K562 (cell line): ENCODE measurements around the gene KRTAP19-8. TPM values are rescaled to one million over a fixed set of nuclear protein-coding genes. Genes with fewer than 3 reads are reported as not detected.

Experiments used
- ATAC-seq: fragments of 200-7000 bp; cut with Tn5 transposase; 3 replicates; pipeline ENCODE4 v1.9.1; 2020; ENCODE audit warnings: moderate library complexity
- BruUV-seq: library from RNA; stranded (reverse); fragments of 400-500 nt; replicated peaks from 2 replicates; lab custom pipeline; 2021; lab: Mats Ljungman, UMichigan
- CTCF ChIA-PET: fragments of 300-600 bp; formaldehyde crosslinking; extraction: SDS; loops from one replicate; lab custom pipeline; 2021; ENCODE audit warnings: low intra/inter-chr PET ratio; lab: Yijun Ruan, JAX
- POLR2A ChIA-PET: fragments of 300-600, 350-650 bp; sonication (Branson Sonifier 250); formaldehyde crosslinking; extraction: SDS; loops from one replicate; lab custom pipeline; 2021; ENCODE audit warnings: antibody characterized with exemption, inconsistent platforms; lab: Yijun Ruan, JAX
- DNase-seq, 4 experiments: peaks; one replicate each; pipeline versions ENCODE4 v3.0.0 to v3.0.0-alpha.2; 2011 to 2018; ENCODE audit warnings: low spot score in 3 of 4, mixed read lengths in 3 of 4; ENCODE audit errors: extremely low read depth in 1 of 4
- FAIRE-seq: peaks from 2 replicates; lab custom pipeline; 2011; peaks lifted over from hg19 to GRCh38; lab: Jason Lieb, UNC
- H2AFZ ChIP-seq: 2 replicates; pipeline ENCODE4 v1.6.0; 2011; ENCODE audit warnings: low read depth, low read length, control low read depth, inconsistent platforms
- H3K27ac ChIP-seq: fragments of 200-600 bp; 3 replicates; pipeline ENCODE4 v1.8.0; 2011; ENCODE audit warnings: low read depth, mild to moderate bottlenecking, control low read depth, inconsistent platforms, low read length, moderate library complexity, mixed read lengths; ENCODE audit errors: extremely low read depth
- H3K27me3 ChIP-seq, 2 experiments: fragments of 300-600 bp in 1 of 2; 2 replicates in 1 of 2; 3 replicates in 1 of 2; pipeline versions ENCODE4 v1.6.0 to v1.8.0; 2011; ENCODE audit warnings: inconsistent platforms in 2 of 2, low read length in 2 of 2, mild to moderate bottlenecking in 1 of 2, mixed read lengths in 1 of 2, moderate library complexity in 1 of 2; ENCODE audit not compliant: control insufficient read depth in 2 of 2, insufficient read depth in 2 of 2
- H3K36me3 ChIP-seq: fragments of 300-600 bp; 3 replicates; pipeline ENCODE4 v1.8.0; 2011; ENCODE audit warnings: mild to moderate bottlenecking, low read length, inconsistent platforms; ENCODE audit not compliant: control insufficient read depth, insufficient read depth
- H3K4me1 ChIP-seq, 2 experiments: fragments of 200-600 bp in 1 of 2; replicated peaks in 1 of 2; 2 replicates in 1 of 2; 3 replicates in 1 of 2; pipeline versions ENCODE4 v1.5.1 to v1.8.0; 2011; ENCODE audit warnings: inconsistent platforms in 2 of 2, low read length in 2 of 2, mild to moderate bottlenecking in 1 of 2, mixed read lengths in 1 of 2, moderate library complexity in 1 of 2; ENCODE audit not compliant: control insufficient read depth in 2 of 2, insufficient read depth in 2 of 2
- H3K4me2 ChIP-seq: 2 replicates; pipeline ENCODE4 v1.6.1; 2011; ENCODE audit warnings: low read length, control low read depth, inconsistent platforms, mixed read lengths; ENCODE audit not compliant: insufficient read depth
- H3K4me3 ChIP-seq: fragments of 200-600 bp; sonication (generic), shearing (Covaris generic); 2 replicates; pipeline ENCODE4 v1.5.1; 2016; ENCODE audit warnings: control low read depth, inconsistent platforms
- H3K79me2 ChIP-seq: fragments of 200-600 bp; 3 replicates; pipeline ENCODE4 v1.8.0; 2011; ENCODE audit warnings: low read length, inconsistent platforms; ENCODE audit not compliant: control insufficient read depth, insufficient read depth
- H3K9ac ChIP-seq, 2 experiments: 2 replicates each; pipeline versions ENCODE4 v1.6.0 to v1.6.1; 2011; ENCODE audit warnings: low read depth in 2 of 2, low read length in 2 of 2, control low read depth in 1 of 2, inconsistent platforms in 1 of 2, mild to moderate bottlenecking in 1 of 2, mixed read lengths in 1 of 2; ENCODE audit not compliant: insufficient read depth in 1 of 2
- H3K9me1 ChIP-seq: one replicate; pipeline ENCODE4 v1.6.0; 2011; ENCODE audit warnings: inconsistent platforms, mild to moderate bottlenecking, low read length, moderate library complexity; ENCODE audit not compliant: control insufficient read depth, insufficient read depth
- H3K9me3 ChIP-seq: replicated peaks from 2 replicates; pipeline ENCODE4 v1.5.1; 2011; ENCODE audit warnings: low read depth, low read length, inconsistent platforms; ENCODE audit not compliant: control insufficient read depth, insufficient read depth
- H4K20me1 ChIP-seq: replicated peaks from 2 replicates; pipeline ENCODE4 v1.6.1; 2011; ENCODE audit warnings: low read length, inconsistent platforms, mixed read lengths; ENCODE audit not compliant: control insufficient read depth, insufficient read depth
- ADNP ChIP-seq: fragments of 200-800 bp; sonication (Bioruptor generic); IDR thresholded peaks from 2 replicates; pipeline ENCODE4 v1.6.1; 2016; ENCODE audit warnings: missing genetic modification characterization, missing compliant biosample characterization
- ARHGAP35 ChIP-seq: fragments of 450-650 bp; IDR thresholded peaks from 2 replicates; pipeline ENCODE4 v1.6.1; 2018; ENCODE audit not compliant: partially characterized antibody
- DDX20 ChIP-seq: fragments of 450-650 bp; IDR thresholded peaks from 2 replicates; pipeline ENCODE4 v1.6.1; 2016; ENCODE audit warnings: missing genetic modification characterization, low read depth, mild to moderate bottlenecking, missing compliant biosample characterization, moderate library complexity
- POLR2B ChIP-seq: fragments of 450-650 bp; IDR thresholded peaks from 2 replicates; pipeline ENCODE4 v1.6.1; 2018; ENCODE audit warnings: low read depth; ENCODE audit not compliant: partially characterized antibody
- PTRF ChIP-seq: fragments of 450-650 bp; IDR thresholded peaks from 2 replicates; pipeline ENCODE4 v1.6.1; 2016; ENCODE audit warnings: mild to moderate bottlenecking, missing genetic modification characterization, missing compliant biosample characterization
- SIN3A ChIP-seq, 2 experiments: fragments of 150-350 bp in 1 of 2; IDR thresholded peaks; 2 replicates each; pipeline ENCODE4 v1.6.1; 2011 to 2016; ENCODE audit warnings: borderline replicate concordance in 2 of 2, low read depth in 2 of 2, low read length in 2 of 2, mild to moderate bottlenecking in 2 of 2, moderate library complexity in 2 of 2; ENCODE audit not compliant: control insufficient read depth in 1 of 2
- SNIP1 ChIP-seq: fragments of 450-650 bp; IDR thresholded peaks from 2 replicates; pipeline ENCODE4 v1.7.1; 2017; ENCODE audit warnings: low read depth, mild to moderate bottlenecking
- SPI1 ChIP-seq: IDR thresholded peaks from 2 replicates; pipeline ENCODE4 v1.6.1; 2011; ENCODE audit warnings: low read depth, low read length, control low read depth, borderline replicate concordance
- SREBF1 ChIP-seq: fragments of 150-350 bp; IDR thresholded peaks from 2 replicates; pipeline ENCODE4 v1.6.1; 2014; ENCODE audit warnings: antibody characterized with exemption, low read depth, low read length, borderline replicate concordance
- TAF1 ChIP-seq: IDR thresholded peaks from 2 replicates; pipeline ENCODE4 v1.6.1; 2011; ENCODE audit warnings: mild to moderate bottlenecking, low read length, moderate library complexity; ENCODE audit not compliant: insufficient read depth, control insufficient read depth, severe bottlenecking; ENCODE audit errors: extremely low read depth
- TCF7 ChIP-seq: sonication (generic); IDR thresholded peaks from 2 replicates; pipeline ENCODE4 v1.6.1; 2016; ENCODE audit warnings: antibody characterized with exemption, borderline replicate concordance
- ZNF12 ChIP-seq: sonication (generic); formaldehyde crosslinking; IDR thresholded peaks from 2 replicates; pipeline ENCODE4 v1.4.0; 2020; ENCODE audit warnings: mild to moderate bottlenecking, missing genetic modification reagents
- ZNF316 ChIP-seq: fragments of 450-650 bp; IDR thresholded peaks from 2 replicates; pipeline ENCODE4 v1.6.1; 2016
- ZNF584 ChIP-seq: fragments of 200-800 bp; sonication (Bioruptor generic); IDR thresholded peaks from 2 replicates; pipeline ENCODE4 v1.6.1; 2016; ENCODE audit warnings: low read depth, mild to moderate bottlenecking, missing genetic modification characterization, missing compliant biosample characterization
- ZNF77 ChIP-seq: fragments of 250-450 bp; sonication (Bioruptor Pico); IDR thresholded peaks from 2 replicates; pipeline ENCODE4 v1.5.0; 2020
- WGBS: fragments of 100-300 bp; shearing (Covaris generic); methylation state at CpG from one replicate; pipeline ENCODE4 v1.1.6; 2016; ENCODE audit warnings: low coverage, mixed read lengths; ENCODE audit not compliant: insufficient coverage; ENCODE audit errors: missing lambda C conversion rate; 5-methylcytosine and 5-hydroxymethylcytosine counted together
- in situ Hi-C: fragments of 300-500 bp; cut with MboI; formaldehyde crosslinking; loops from 4 replicates; pipeline ENCODE4 v1.15.0; 2018; ENCODE audit warnings: inconsistent platforms, mixed read lengths
- intact Hi-C: fragments of 100-400 bp; cut with micrococcal nuclease; formaldehyde crosslinking; loops from 2 replicates; pipeline ENCODE4 v1.14.2; 2022
- polyA plus RNA-seq, 8 experiments: library from polyadenylated mRNA; depleted of rRNA in 4 of 8; stranded (reverse) in 5 of 8; unstranded in 3 of 8; fragments of >200 nt; fragmentation: Nextera tagmentation in 2 of 8; fragmentation: Illumina TruSeq in 1 of 8; extraction: Ambion mirVana in 2 of 8; extraction: Trizol in 1 of 8; gene quantifications; 2 replicates each; pipeline versions ENCODE4 v1.2.1 to v1.2.3, GENCODE V29; 2011 to 2014; ENCODE audit warnings: inconsistent platforms in 1 of 8, missing spikeins in 1 of 8
- total RNA-seq, 7 experiments: library from RNA; depleted of rRNA in 6 of 7; stranded (reverse); fragments of >200 nt in 6 of 7; fragmentation: Illumina TruSeq in 2 of 7; extraction: Trizol in 2 of 7; gene quantifications; 2 replicates each; pipeline versions ENCODE4 v1.2.1 to v1.2.3, GENCODE V29; 2011 to 2021; ENCODE audit warnings: low replicate concordance in 1 of 7
- TF ChIP-seq, protein P1 (sequence below): fragments of 250-450 bp; sonication (Bioruptor Pico); IDR thresholded peaks from 2 replicates; pipeline ENCODE4 v1.8.0; 2022; ENCODE audit warnings: moderate library complexity, mild to moderate bottlenecking, inconsistent platforms
- TF ChIP-seq, protein P2 (sequence below): fragments of 450-650 bp; IDR thresholded peaks from 2 replicates; pipeline ENCODE4 v1.6.1; 2014; ENCODE audit warnings: low read depth, mild to moderate bottlenecking, moderate library complexity, borderline replicate concordance
- TF ChIP-seq, protein P3 (sequence below): fragments of 450-650 bp; formaldehyde crosslinking; IDR thresholded peaks from 2 replicates; pipeline ENCODE4 v1.4.0; 2020; ENCODE audit warnings: mild to moderate bottlenecking, moderate library complexity
- TF ChIP-seq, protein P4 (sequence below): fragments of 450-650 bp; IDR thresholded peaks from one replicate; pipeline ENCODE4 v1.6.1; 2018; ENCODE audit warnings: mild to moderate bottlenecking, moderate library complexity; ENCODE audit not compliant: partially characterized antibody

KRTAP19-8 gene
- total and polyA plus RNA-seq, 9 of the 15 experiments (the other 6 are each of a cell fraction or from before 2014, with no cell fraction given), result not detected

GRCh38 chr21:31003471-31003870, 34.8 kb downstream of the KRTAP19-8 start (continued):
- TF ChIP-seq SREBF1 (no peak), TAF1 (no peak), ARHGAP35 (no peak)

GRCh38 chr21:30997541-30997940, 40.7 kb downstream of the KRTAP19-8 start:
- H3K4me2 ChIP-seq, result no peak overlapping the region
- ChIA-PET CTCF (no interaction called here), POLR2A (no interaction called here)
- no peaks in the 10 kb centered on the region for H3K79me2 ChIP-seq
- WGBS, result 4% methylated on average over 3 of the region's 3 CpGs
- H3K9me1 ChIP-seq, result no peaks in the 10 kb centered on the region
- no peaks in the 10 kb centered on the region; the same call in 1 of the 2 replicates for H3K9me3 ChIP-seq
- H3K9ac ChIP-seq, result no peak overlapping the region
- FAIRE-seq, result no peak
- no peak overlapping the region for H3K4me3 ChIP-seq
- no peak overlapping the region for H3K27ac ChIP-seq
- no peak for DNase-seq
- no peak for ATAC-seq
- no peaks in the 10 kb centered on the region for H3K4me1 ChIP-seq
- H3K27me3 ChIP-seq, result no peaks in the 10 kb centered on the region
- H2AFZ ChIP-seq, result no peak overlapping the region
- H3K36me3 ChIP-seq, result no peaks in the 10 kb centered on the region
- intact Hi-C loops (no loop called here), in situ Hi-C loops (no loop called here)
- no TSS peak for BruUV-seq
- H4K20me1 ChIP-seq, result no peaks in the 10 kb centered on the region
- TF ChIP-seq ADNP (tag) (no peak), ZNF12 (no peak), ZNF316 (no peak), SNIP1 (no peak), SPI1 (no peak), PTRF (tag) (no peak), ZNF584 (no peak), POLR2B (no peak), SIN3A (IDR thresholded peaks at IDR 0.05; ENCODE audit: borderline replicate concordance in 2 of 2, control insufficient read depth in 1 of 2, low read depth in 2 of 2, low read length in 2 of 2) (no peak), TCF7 (no peak), DDX20 (no peak), ZNF77 (CRISPR knock-in tag) (no peak)
- TF ChIP-seq, protein P1, sequence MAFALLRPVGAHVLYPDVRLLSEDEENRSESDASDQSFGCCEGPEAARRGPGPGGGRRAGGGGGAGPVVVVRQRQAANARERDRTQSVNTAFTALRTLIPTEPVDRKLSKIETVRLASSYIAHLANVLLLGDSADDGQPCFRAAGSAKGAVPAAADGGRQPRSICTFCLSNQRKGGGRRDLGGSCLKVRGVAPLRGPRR (CRISPR knock-in tag), result no peak
- TF ChIP-seq, protein P2, sequence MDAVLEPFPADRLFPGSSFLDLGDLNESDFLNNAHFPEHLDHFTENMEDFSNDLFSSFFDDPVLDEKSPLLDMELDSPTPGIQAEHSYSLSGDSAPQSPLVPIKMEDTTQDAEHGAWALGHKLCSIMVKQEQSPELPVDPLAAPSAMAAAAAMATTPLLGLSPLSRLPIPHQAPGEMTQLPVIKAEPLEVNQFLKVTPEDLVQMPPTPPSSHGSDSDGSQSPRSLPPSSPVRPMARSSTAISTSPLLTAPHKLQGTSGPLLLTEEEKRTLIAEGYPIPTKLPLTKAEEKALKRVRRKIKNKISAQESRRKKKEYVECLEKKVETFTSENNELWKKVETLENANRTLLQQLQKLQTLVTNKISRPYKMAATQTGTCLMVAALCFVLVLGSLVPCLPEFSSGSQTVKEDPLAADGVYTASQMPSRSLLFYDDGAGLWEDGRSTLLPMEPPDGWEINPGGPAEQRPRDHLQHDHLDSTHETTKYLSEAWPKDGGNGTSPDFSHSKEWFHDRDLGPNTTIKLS, result no peak
- TF ChIP-seq, protein P3, sequence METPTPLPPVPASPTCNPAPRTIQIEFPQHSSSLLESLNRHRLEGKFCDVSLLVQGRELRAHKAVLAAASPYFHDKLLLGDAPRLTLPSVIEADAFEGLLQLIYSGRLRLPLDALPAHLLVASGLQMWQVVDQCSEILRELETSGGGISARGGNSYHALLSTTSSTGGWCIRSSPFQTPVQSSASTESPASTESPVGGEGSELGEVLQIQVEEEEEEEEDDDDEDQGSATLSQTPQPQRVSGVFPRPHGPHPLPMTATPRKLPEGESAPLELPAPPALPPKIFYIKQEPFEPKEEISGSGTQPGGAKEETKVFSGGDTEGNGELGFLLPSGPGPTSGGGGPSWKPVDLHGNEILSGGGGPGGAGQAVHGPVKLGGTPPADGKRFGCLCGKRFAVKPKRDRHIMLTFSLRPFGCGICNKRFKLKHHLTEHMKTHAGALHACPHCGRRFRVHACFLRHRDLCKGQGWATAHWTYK, result no peak
- TF ChIP-seq, protein P4, sequence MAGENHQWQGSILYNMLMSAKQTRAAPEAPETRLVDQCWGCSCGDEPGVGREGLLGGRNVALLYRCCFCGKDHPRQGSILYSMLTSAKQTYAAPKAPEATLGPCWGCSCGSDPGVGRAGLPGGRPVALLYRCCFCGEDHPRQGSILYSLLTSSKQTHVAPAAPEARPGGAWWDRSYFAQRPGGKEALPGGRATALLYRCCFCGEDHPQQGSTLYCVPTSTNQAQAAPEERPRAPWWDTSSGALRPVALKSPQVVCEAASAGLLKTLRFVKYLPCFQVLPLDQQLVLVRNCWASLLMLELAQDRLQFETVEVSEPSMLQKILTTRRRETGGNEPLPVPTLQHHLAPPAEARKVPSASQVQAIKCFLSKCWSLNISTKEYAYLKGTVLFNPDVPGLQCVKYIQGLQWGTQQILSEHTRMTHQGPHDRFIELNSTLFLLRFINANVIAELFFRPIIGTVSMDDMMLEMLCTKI, result no peak
